ENCODE results near the gene RBM20.

DNA sequence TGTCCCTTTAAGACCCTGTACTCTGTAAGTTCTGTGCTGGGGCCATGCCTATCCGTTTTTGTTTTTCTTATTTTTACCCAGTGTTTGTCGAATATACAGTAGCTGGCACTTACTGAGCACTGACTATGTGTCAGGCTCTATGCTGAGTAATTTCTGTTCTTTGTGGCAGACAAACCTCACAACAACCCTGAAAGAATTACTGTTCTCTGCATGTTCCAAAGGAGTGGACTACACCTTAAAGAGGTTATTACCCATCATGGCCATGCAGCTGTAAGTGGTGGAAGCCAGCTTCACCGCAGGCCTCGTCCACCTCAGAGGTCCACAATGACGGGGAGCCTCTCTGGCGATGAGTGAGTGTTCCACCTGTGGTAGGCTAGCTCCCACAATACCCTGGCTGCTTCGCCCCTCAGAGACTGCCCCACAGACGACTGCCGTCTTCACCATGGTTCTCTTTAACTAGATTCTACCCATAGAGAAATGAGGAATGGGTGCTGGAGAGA lies 30.1 kb upstream of the RBM20 start:
- TF ChIP-seq EZH2 (IDR thresholded peaks at IDR 0.05; ENCODE audit: insufficient read depth, poor library complexity, severe bottlenecking): no peak
- no peak for TF ChIP-seq EZH2phosphoT487 (IDR thresholded peaks at IDR 0.05; ENCODE audit: insufficient read depth, low read depth)
